ENCODE measurements around the gene KHDRBS1. TPM values are rescaled to one million over a fixed set of nuclear protein-coding genes. Genes with fewer than 3 reads are reported as not detected.

The KHDRBS1 gene
- 141 TPM for polyA plus RNA-seq (2012; ENCODE audit: missing spikeins)

- peak; percentile 95 for TF ChIP-seq TAF1 (IDR thresholded peaks at IDR 0.05; ENCODE audit: borderline replicate concordance, low read depth, low read length)
- TF ChIP-seq POLR2A (IDR thresholded peaks at IDR 0.05; ENCODE audit: low read depth, low read length), result peak; percentile 94
- TF ChIP-seq POLR2AphosphoS5 (IDR thresholded peaks at IDR 0.05; ENCODE audit: low read depth, low read length), result peak; percentile 87; the same call in 1 of the 2 replicates
- FAIRE-seq (peak; percentile 97), DNase-seq (ENCODE audit: insufficient read length) (peak; percentile 99)
These were observed at the start of gene KHDRBS1 for GRCh38 chr1:32013386-32014198. Gene KHDRBS1, plus strand, starts transcription at chr1:32013868. Its CDS starts 128 bp downstream, at chr1:32013996.

GRCh38 chr1:31970873-31971272 is 42.8 kb upstream of the KHDRBS1 start:
- DNase-seq (ENCODE audit: insufficient read length) (no peak), FAIRE-seq (no peak)
- TF ChIP-seq POLR2A (IDR thresholded peaks at IDR 0.05; ENCODE audit: low read depth, low read length) (no peak), POLR2AphosphoS5 (IDR thresholded peaks at IDR 0.05; ENCODE audit: low read depth, low read length) (no peak), TAF1 (IDR thresholded peaks at IDR 0.05; ENCODE audit: borderline replicate concordance, low read depth, low read length) (no peak)

GRCh38 chr1:31976401-31976800 is 37.3 kb upstream of the KHDRBS1 start:
- TF ChIP-seq POLR2AphosphoS5 (IDR thresholded peaks at IDR 0.05; ENCODE audit: low read depth, low read length) (no peak), POLR2A (IDR thresholded peaks at IDR 0.05; ENCODE audit: low read depth, low read length) (no peak)
- FAIRE-seq (no peak), DNase-seq (ENCODE audit: insufficient read length) (no peak)

- DNase-seq (ENCODE audit: insufficient read length), result no peak
- no peak for FAIRE-seq
- TF ChIP-seq POLR2A (IDR thresholded peaks at IDR 0.05; ENCODE audit: low read depth, low read length) (no peak), POLR2AphosphoS5 (IDR thresholded peaks at IDR 0.05; ENCODE audit: low read depth, low read length) (no peak), TAF1 (IDR thresholded peaks at IDR 0.05; ENCODE audit: borderline replicate concordance, low read depth, low read length) (no peak)
These were observed 36.1 kb upstream of the KHDRBS1 start for GRCh38 chr1:31977385-31978131.

GRCh38 chr1:31978843-31979400 is 34.7 kb upstream of the KHDRBS1 start:
- TF ChIP-seq TAF1 (IDR thresholded peaks at IDR 0.05; ENCODE audit: borderline replicate concordance, low read depth, low read length) (no peak), POLR2A (IDR thresholded peaks at IDR 0.05; ENCODE audit: low read depth, low read length) (no peak), POLR2AphosphoS5 (IDR thresholded peaks at IDR 0.05; ENCODE audit: low read depth, low read length) (no peak)
- DNase-seq (ENCODE audit: insufficient read length) (no peak), FAIRE-seq (no peak)

- DNase-seq (ENCODE audit: insufficient read length) (no peak), FAIRE-seq (peak; percentile 14)
- TF ChIP-seq POLR2AphosphoS5 (IDR thresholded peaks at IDR 0.05; ENCODE audit: low read depth, low read length), result no peak
- TF ChIP-seq TAF1 (IDR thresholded peaks at IDR 0.05; ENCODE audit: borderline replicate concordance, low read depth, low read length), result no peak
These were observed 32.7 kb upstream of the KHDRBS1 start for GRCh38 chr1:31980835-31981455.

GRCh38 chr1:31981456-31981839 is 32.2 kb upstream of the KHDRBS1 start:
- no peak for FAIRE-seq

GRCh38 chr1:31981972-31982371 is 31.7 kb upstream of the KHDRBS1 start:
- DNase-seq (ENCODE audit: insufficient read length), result no peak
- TF ChIP-seq POLR2A (IDR thresholded peaks at IDR 0.05; ENCODE audit: low read depth, low read length) (no peak), POLR2AphosphoS5 (IDR thresholded peaks at IDR 0.05; ENCODE audit: low read depth, low read length) (no peak), TAF1 (IDR thresholded peaks at IDR 0.05; ENCODE audit: borderline replicate concordance, low read depth, low read length) (no peak)
- FAIRE-seq, result no peak

More at GRCh38 chr1:31981456-31981839, 32.2 kb upstream of the KHDRBS1 start:
- TF ChIP-seq POLR2A (IDR thresholded peaks at IDR 0.05; ENCODE audit: low read depth, low read length), result no peak
- no peak for TF ChIP-seq TAF1 (IDR thresholded peaks at IDR 0.05; ENCODE audit: borderline replicate concordance, low read depth, low read length)
- no peak for TF ChIP-seq POLR2AphosphoS5 (IDR thresholded peaks at IDR 0.05; ENCODE audit: low read depth, low read length)
- no peak for DNase-seq (ENCODE audit: insufficient read length)

GRCh38 chr1:31984419-31985347 is 29.0 kb upstream of the KHDRBS1 start:
- DNase-seq (ENCODE audit: insufficient read length) (no peak), FAIRE-seq (no peak)
- no peak for TF ChIP-seq POLR2A (IDR thresholded peaks at IDR 0.05; ENCODE audit: low read depth, low read length)
- no peak for TF ChIP-seq POLR2AphosphoS5 (IDR thresholded peaks at IDR 0.05; ENCODE audit: low read depth, low read length)
- TF ChIP-seq TAF1 (IDR thresholded peaks at IDR 0.05; ENCODE audit: borderline replicate concordance, low read depth, low read length), result no peak

- TF ChIP-seq POLR2A (IDR thresholded peaks at IDR 0.05; ENCODE audit: low read depth, low read length), result peak; percentile 60
- no peak for TF ChIP-seq POLR2AphosphoS5 (IDR thresholded peaks at IDR 0.05; ENCODE audit: low read depth, low read length)
- DNase-seq (ENCODE audit: insufficient read length) (no peak), FAIRE-seq (peak; percentile 14)
These were observed 28.2 kb upstream of the KHDRBS1 start for GRCh38 chr1:31985430-31985829.
